HepG2 (cell line): ENCODE measurements around the gene TRMT112. TPM values are rescaled to one million over a fixed set of nuclear protein-coding genes. Genes with fewer than 3 reads are reported as not detected.

ENCODE experiments used
- ATF1 ChIP-seq: IDR thresholded peaks from 2 replicates; pipeline ENCODE4 v1.6.1; 2016; ENCODE audit warnings: mild to moderate bottlenecking, control low read depth
- BCLAF1 ChIP-seq: fragments of 450-650 bp; IDR thresholded peaks from 2 replicates; pipeline ENCODE4 v1.6.1; 2017; ENCODE audit warnings: mild to moderate bottlenecking
- CBX5 ChIP-seq: sonication (generic); formaldehyde crosslinking; IDR thresholded peaks from 2 replicates; pipeline ENCODE4 v1.4.0; 2020; ENCODE audit warnings: missing genetic modification reagents, borderline replicate concordance
- CCDC6 ChIP-seq: sonication (generic); formaldehyde crosslinking; IDR thresholded peaks from 2 replicates; pipeline ENCODE4 v1.8.1; 2022; ENCODE audit warnings: mild to moderate bottlenecking, missing genetic modification reagents, moderate library complexity
- DNMT1 ChIP-seq: sonication (generic); formaldehyde crosslinking; IDR thresholded peaks from 2 replicates; pipeline ENCODE4 v1.5.1; 2020; ENCODE audit warnings: mild to moderate bottlenecking, missing genetic modification reagents
- FOXP4 ChIP-seq: sonication (generic); formaldehyde crosslinking; IDR thresholded peaks from 2 replicates; pipeline ENCODE4 v1.4.0; 2020; ENCODE audit warnings: missing genetic modification reagents
- GFI1 ChIP-seq: sonication (generic); formaldehyde crosslinking; IDR thresholded peaks from 2 replicates; pipeline ENCODE4 v1.5.0; 2020; ENCODE audit warnings: missing genetic modification reagents, mild to moderate bottlenecking, borderline replicate concordance
- HOMEZ ChIP-seq: IDR thresholded peaks from 2 replicates; pipeline ENCODE4 v1.6.1; 2016; ENCODE audit warnings: low read depth
- ISL2 ChIP-seq: sonication (generic); formaldehyde crosslinking; IDR thresholded peaks from 2 replicates; pipeline ENCODE4 v1.5.0; 2020; ENCODE audit warnings: missing genetic modification reagents
- JDP2 ChIP-seq: sonication (generic); formaldehyde crosslinking; IDR thresholded peaks from 2 replicates; pipeline ENCODE4 v1.8.1; 2022; ENCODE audit warnings: missing genetic modification reagents, borderline replicate concordance
- MAF1 ChIP-seq: sonication (generic); formaldehyde crosslinking; IDR thresholded peaks from 2 replicates; pipeline ENCODE4 v1.5.0; 2020; ENCODE audit warnings: missing genetic modification reagents, borderline replicate concordance
- NCOA1 ChIP-seq: sonication (generic); formaldehyde crosslinking; IDR thresholded peaks from 2 replicates; pipeline ENCODE4 v1.9.0; 2021; ENCODE audit warnings: missing genetic modification reagents
- NFYC ChIP-seq: IDR thresholded peaks from 2 replicates; pipeline ENCODE4 v1.6.1; 2016; ENCODE audit warnings: missing genetic modification reagents, missing compliant biosample characterization
- PHF5A ChIP-seq: IDR thresholded peaks from one replicate; pipeline ENCODE4 v1.6.1; 2018; ENCODE audit warnings: low read depth, missing genetic modification reagents; ENCODE audit not compliant: unreplicated experiment
- POLR2A ChIP-seq, 2 experiments: IDR thresholded peaks; 2 replicates each; pipeline ENCODE4 v1.6.1; 2011; ENCODE audit warnings: low read depth in 2 of 2, low read length in 2 of 2, mild to moderate bottlenecking in 1 of 2, moderate library complexity in 1 of 2; ENCODE audit not compliant: insufficient read depth in 1 of 2
- PTBP1 ChIP-seq: fragments of 200-400 bp; formaldehyde crosslinking; IDR thresholded peaks from 2 replicates; pipeline ENCODE4 v1.6.1; 2018; ENCODE audit warnings: low read length, low read depth; ENCODE audit not compliant: poor library complexity, severe bottlenecking
- SOX6 ChIP-seq, 2 experiments: fragments of 450-650 bp in 1 of 2; sonication (generic) in 1 of 2; formaldehyde crosslinking in 1 of 2; IDR thresholded peaks; 2 replicates each; pipeline versions ENCODE4 v1.4.0 to v1.6.1; 2017 to 2020; ENCODE audit warnings: antibody characterized with exemption in 1 of 2, mild to moderate bottlenecking in 1 of 2, missing genetic modification reagents in 1 of 2
- ZBTB1 ChIP-seq: sonication (generic); formaldehyde crosslinking; IDR thresholded peaks from 2 replicates; pipeline ENCODE4 v1.4.0; 2020; ENCODE audit warnings: missing genetic modification reagents, borderline replicate concordance
- ZFP37 ChIP-seq: sonication (generic); formaldehyde crosslinking; IDR thresholded peaks from 2 replicates; pipeline ENCODE4 v1.4.0; 2020; ENCODE audit warnings: missing genetic modification reagents, borderline replicate concordance
- ZNF335 ChIP-seq: sonication (generic); formaldehyde crosslinking; IDR thresholded peaks from 2 replicates; pipeline ENCODE4 v1.4.0; 2020; ENCODE audit warnings: missing genetic modification reagents
- ZNF431 ChIP-seq: sonication (generic); formaldehyde crosslinking; IDR thresholded peaks from 2 replicates; pipeline ENCODE4 v1.9.0; 2022; ENCODE audit warnings: missing genetic modification reagents, low read depth, mild to moderate bottlenecking, borderline replicate concordance
- ZNF460 ChIP-seq: sonication (generic); formaldehyde crosslinking; IDR thresholded peaks from 2 replicates; pipeline ENCODE4 v1.5.1; 2020; ENCODE audit warnings: missing genetic modification reagents, mild to moderate bottlenecking, borderline replicate concordance
- ZNF530 ChIP-seq: sonication (generic); formaldehyde crosslinking; IDR thresholded peaks from 2 replicates; pipeline ENCODE4 v1.5.0; 2020; ENCODE audit warnings: low read depth, mild to moderate bottlenecking, missing genetic modification reagents
- ZNF788 ChIP-seq: sonication (generic); formaldehyde crosslinking; IDR thresholded peaks from 2 replicates; pipeline ENCODE4 v1.5.0; 2020; ENCODE audit warnings: mild to moderate bottlenecking, missing genetic modification reagents, borderline replicate concordance
- polyA plus RNA-seq, 8 experiments: library from polyadenylated mRNA; depleted of rRNA in 3 of 8; stranded (reverse) in 7 of 8; unstranded in 1 of 8; fragments of >200 nt; fragmentation: Illumina TruSeq in 4 of 8; extraction: Trizol in 4 of 8; gene quantifications; 2 replicates each; pipeline versions ENCODE4 v1.2.1 to v1.2.3, GENCODE V29; 2011 to 2016; ENCODE audit warnings: low read depth in 4 of 8, missing spikeins in 1 of 8, mixed read lengths in 1 of 8; ENCODE audit not compliant: insufficient read depth in 1 of 8
- total RNA-seq, 5 experiments: library from RNA; depleted of rRNA; stranded (reverse); fragments of >200 nt; fragmentation: Illumina TruSeq; extraction: Trizol; gene quantifications; 2 replicates each; pipeline ENCODE4 v1.2.3, GENCODE V29; 2016; ENCODE audit warnings: low read depth in 1 of 5

Gene TRMT112
- total and polyA plus RNA-seq, 2 of the 13 experiments (the other 11 are each of a cell fraction or from before 2014, with no cell fraction given): 186 to 409 TPM

GRCh38 chr11:64284048-64284961, 33.1 kb downstream of the TRMT112 start, which contains the start of gene BAD (continued):
- TF ChIP-seq MAF1 (CRISPR knock-in tag) (no peak), ZNF431 (CRISPR knock-in tag) (no peak), ZNF530 (no peak), NCOA1 (peak; percentile 87; the same call in 1 of the 2 replicates), ZFP37 (CRISPR knock-in tag) (no peak), ISL2 (no peak), ATF1 (CRISPR knock-in tag) (peak; percentile 84), SOX6 (IDR thresholded peaks at IDR 0.05) (no peak), SOX6 (CRISPR knock-in tag; IDR thresholded peaks at IDR 0.05) (no peak; the same call in 1 of the 2 replicates), PTBP1 (no peak), ZNF460 (CRISPR knock-in tag) (0 out of 2 replicates have a peak, but pooled peaks have one; percentile 16), DNMT1 (CRISPR knock-in tag) (no peak), ZBTB1 (CRISPR knock-in tag) (no peak), HOMEZ (CRISPR knock-in tag) (no peak), POLR2A (IDR thresholded peaks at IDR 0.05; ENCODE audit: insufficient read depth in 1 of 2, low read depth in 2 of 2, low read length in 2 of 2) (peak in 1 of 2 experiments; percentile 10; a peak in 2 of 4 replicates), JDP2 (CRISPR knock-in tag) (no peak), NFYC (peak; percentile 90), CBX5 (no peak), PHF5A (CRISPR knock-in tag) (no peak), GFI1 (no peak), ZNF335 (no peak), FOXP4 (CRISPR knock-in tag) (no peak; the same call in 1 of the 2 replicates), BCLAF1 (no peak), ZNF788 (CRISPR knock-in tag) (0 out of 2 replicates have a peak, but pooled peaks have one; percentile 28), CCDC6 (CRISPR knock-in tag) (no peak)
